ENCODE measurements around the gene FUT4.

- no peak for TF ChIP-seq CTCF (IDR thresholded peaks at IDR 0.05 in 4 of 5, conservative IDR thresholded peaks at IDR 0.05 in 1 of 5)
- TF ChIP-seq POLR2A (IDR thresholded peaks at IDR 0.05), result no peak
Observed at GRCh38 chr11:94595076-94595475, 51.4 kb downstream of the FUT4 start.

All from gastrocnemius medialis (tissue), 4 donors.